Neural cell (in vitro differentiated cells): ENCODE results near the gene PDGFA.

Experiments used
- EP300 ChIP-seq: fragments of 450-650 bp; conservative IDR thresholded peaks from 2 replicates; pipeline ENCODE4 v1.6.1; 2014; ENCODE audit warnings: antibody characterized with exemption, mild to moderate bottlenecking, moderate library complexity; ENCODE audit not compliant: poor library complexity, severe bottlenecking
- EZH2 ChIP-seq: fragments of 200-600, 300-800 bp; shearing (Covaris generic), sonication (generic); IDR thresholded peaks from 2 replicates; pipeline ENCODE4 v1.6.1; 2014; ENCODE audit warnings: antibody characterized with exemption, low read length, borderline replicate concordance, mild to moderate bottlenecking; ENCODE audit not compliant: insufficient read depth, poor library complexity, severe bottlenecking
- MXI1 ChIP-seq: fragments of 450-650 bp; conservative IDR thresholded peaks from 2 replicates; pipeline ENCODE4 v1.6.1; 2014; ENCODE audit warnings: antibody characterized with exemption, mild to moderate bottlenecking; ENCODE audit not compliant: poor library complexity, severe bottlenecking
- POLR2AphosphoS5 ChIP-seq: IDR thresholded peaks from 2 replicates; pipeline ENCODE4 v1.6.1; 2012
- RAD21 ChIP-seq: fragments of 450-650 bp; conservative IDR thresholded peaks from 2 replicates; pipeline ENCODE4 v1.6.1; 2014; ENCODE audit warnings: antibody characterized with exemption, mild to moderate bottlenecking, moderate library complexity
- SMC3 ChIP-seq: fragments of 450-650 bp; conservative IDR thresholded peaks from 2 replicates; pipeline ENCODE4 v1.6.1; 2014; ENCODE audit warnings: antibody characterized with exemption, mild to moderate bottlenecking, moderate library complexity; ENCODE audit not compliant: poor library complexity
- TF ChIP-seq, protein P1 (sequence below): fragments of 450-650 bp; IDR thresholded peaks from 2 replicates; pipeline ENCODE4 v1.5.1; 2014; ENCODE audit warnings: antibody characterized with exemption, mild to moderate bottlenecking, moderate library complexity; ENCODE audit not compliant: poor library complexity, severe bottlenecking
- TF ChIP-seq, protein P2 (sequence below): IDR thresholded peaks from 2 replicates; pipeline ENCODE4 v1.6.1; 2012; ENCODE audit warnings: borderline replicate concordance

DNA sequence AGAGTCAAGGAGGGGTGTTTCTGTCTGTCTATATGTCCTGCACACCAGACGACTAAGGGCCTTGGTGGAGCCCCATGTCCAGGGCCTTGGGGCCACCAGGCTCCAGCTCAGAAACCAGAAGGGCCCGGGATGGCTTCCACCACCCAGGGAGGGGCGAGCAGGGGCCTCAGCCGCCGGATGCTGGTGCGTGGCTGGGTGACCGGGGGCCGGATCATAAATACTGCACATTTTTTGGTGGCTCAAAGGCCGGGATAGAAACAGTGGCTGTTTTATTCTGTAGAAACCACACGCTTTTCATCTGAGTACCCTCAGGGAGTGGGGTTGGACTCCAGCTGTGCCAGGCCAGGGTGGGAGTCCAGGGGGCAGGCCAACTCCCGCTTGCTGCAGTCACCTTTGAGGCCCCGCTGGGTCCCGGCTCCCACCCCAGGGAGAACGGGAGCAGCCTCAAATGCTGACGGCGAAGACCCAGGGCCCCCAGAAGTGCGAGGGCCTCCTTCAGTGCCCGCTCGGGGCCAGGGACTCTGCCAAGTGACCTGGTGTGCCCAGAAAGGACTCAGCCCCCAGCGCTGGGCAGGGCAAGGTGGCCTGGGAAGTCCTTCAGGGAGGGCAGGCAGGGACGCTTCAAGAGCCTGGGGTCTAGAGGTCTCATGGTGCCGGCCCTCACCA is 28.2 kb downstream of the PDGFA start:
- TF ChIP-seq, protein P1, sequence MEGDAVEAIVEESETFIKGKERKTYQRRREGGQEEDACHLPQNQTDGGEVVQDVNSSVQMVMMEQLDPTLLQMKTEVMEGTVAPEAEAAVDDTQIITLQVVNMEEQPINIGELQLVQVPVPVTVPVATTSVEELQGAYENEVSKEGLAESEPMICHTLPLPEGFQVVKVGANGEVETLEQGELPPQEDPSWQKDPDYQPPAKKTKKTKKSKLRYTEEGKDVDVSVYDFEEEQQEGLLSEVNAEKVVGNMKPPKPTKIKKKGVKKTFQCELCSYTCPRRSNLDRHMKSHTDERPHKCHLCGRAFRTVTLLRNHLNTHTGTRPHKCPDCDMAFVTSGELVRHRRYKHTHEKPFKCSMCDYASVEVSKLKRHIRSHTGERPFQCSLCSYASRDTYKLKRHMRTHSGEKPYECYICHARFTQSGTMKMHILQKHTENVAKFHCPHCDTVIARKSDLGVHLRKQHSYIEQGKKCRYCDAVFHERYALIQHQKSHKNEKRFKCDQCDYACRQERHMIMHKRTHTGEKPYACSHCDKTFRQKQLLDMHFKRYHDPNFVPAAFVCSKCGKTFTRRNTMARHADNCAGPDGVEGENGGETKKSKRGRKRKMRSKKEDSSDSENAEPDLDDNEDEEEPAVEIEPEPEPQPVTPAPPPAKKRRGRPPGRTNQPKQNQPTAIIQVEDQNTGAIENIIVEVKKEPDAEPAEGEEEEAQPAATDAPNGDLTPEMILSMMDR = no peak
- TF ChIP-seq, protein P2, sequence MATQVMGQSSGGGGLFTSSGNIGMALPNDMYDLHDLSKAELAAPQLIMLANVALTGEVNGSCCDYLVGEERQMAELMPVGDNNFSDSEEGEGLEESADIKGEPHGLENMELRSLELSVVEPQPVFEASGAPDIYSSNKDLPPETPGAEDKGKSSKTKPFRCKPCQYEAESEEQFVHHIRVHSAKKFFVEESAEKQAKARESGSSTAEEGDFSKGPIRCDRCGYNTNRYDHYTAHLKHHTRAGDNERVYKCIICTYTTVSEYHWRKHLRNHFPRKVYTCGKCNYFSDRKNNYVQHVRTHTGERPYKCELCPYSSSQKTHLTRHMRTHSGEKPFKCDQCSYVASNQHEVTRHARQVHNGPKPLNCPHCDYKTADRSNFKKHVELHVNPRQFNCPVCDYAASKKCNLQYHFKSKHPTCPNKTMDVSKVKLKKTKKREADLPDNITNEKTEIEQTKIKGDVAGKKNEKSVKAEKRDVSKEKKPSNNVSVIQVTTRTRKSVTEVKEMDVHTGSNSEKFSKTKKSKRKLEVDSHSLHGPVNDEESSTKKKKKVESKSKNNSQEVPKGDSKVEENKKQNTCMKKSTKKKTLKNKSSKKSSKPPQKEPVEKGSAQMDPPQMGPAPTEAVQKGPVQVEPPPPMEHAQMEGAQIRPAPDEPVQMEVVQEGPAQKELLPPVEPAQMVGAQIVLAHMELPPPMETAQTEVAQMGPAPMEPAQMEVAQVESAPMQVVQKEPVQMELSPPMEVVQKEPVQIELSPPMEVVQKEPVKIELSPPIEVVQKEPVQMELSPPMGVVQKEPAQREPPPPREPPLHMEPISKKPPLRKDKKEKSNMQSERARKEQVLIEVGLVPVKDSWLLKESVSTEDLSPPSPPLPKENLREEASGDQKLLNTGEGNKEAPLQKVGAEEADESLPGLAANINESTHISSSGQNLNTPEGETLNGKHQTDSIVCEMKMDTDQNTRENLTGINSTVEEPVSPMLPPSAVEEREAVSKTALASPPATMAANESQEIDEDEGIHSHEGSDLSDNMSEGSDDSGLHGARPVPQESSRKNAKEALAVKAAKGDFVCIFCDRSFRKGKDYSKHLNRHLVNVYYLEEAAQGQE = no peak
- TF ChIP-seq RAD21 = no peak
- TF ChIP-seq EZH2 = no peak
- TF ChIP-seq MXI1 = no peak
- no peak for TF ChIP-seq POLR2AphosphoS5
- no peak for TF ChIP-seq EP300
- TF ChIP-seq SMC3 = no peak
